Ishikawa (cell line): ENCODE results near the gene TMPRSS6.

Experiments
- CEBPB ChIP-seq: IDR thresholded peaks from 2 replicates; pipeline ENCODE4 v1.6.1; 2012
- CREB1 ChIP-seq: IDR thresholded peaks from 2 replicates; pipeline ENCODE4 v1.6.1; 2012; ENCODE audit warnings: low read depth
- EP300 ChIP-seq: IDR thresholded peaks from 2 replicates; pipeline ENCODE4 v1.6.1; 2012; ENCODE audit warnings: borderline replicate concordance
- FOXM1 ChIP-seq: IDR thresholded peaks from 2 replicates; pipeline ENCODE4 v1.6.1; 2012; ENCODE audit warnings: low read depth, borderline replicate concordance
- TAF1 ChIP-seq: IDR thresholded peaks from 2 replicates; pipeline ENCODE4 v1.6.1; 2012; ENCODE audit warnings: low read depth, mild to moderate bottlenecking
- TEAD4 ChIP-seq: IDR thresholded peaks from 2 replicates; pipeline ENCODE4 v1.6.1; 2012

GRCh38 chr22:37070334-37070733 is 39.2 kb downstream of the TMPRSS6 start:
- no peak for TF ChIP-seq EP300
- no peak for TF ChIP-seq TAF1
- no peak for TF ChIP-seq TEAD4
- TF ChIP-seq CEBPB: no peak
- no peak for TF ChIP-seq FOXM1
- no peak for TF ChIP-seq CREB1
